D721Med (cell line): ENCODE data around the gene ENPP6.

ENCODE experiments used
- DNase-seq: peaks from one replicate; pipeline ENCODE4 v3.0.0; 2011; ENCODE audit warnings: low spot score; ENCODE audit not compliant: insufficient read length
- FAIRE-seq: peaks from 2 replicates; lab custom pipeline; 2011; peaks lifted over from hg19 to GRCh38; lab: Jason Lieb, UNC
- CTCF ChIP-seq: IDR thresholded peaks from 2 replicates; pipeline ENCODE4 v1.5.1; 2012; ENCODE audit warnings: mild to moderate bottlenecking, control low read depth; ENCODE audit not compliant: insufficient read depth; ENCODE audit errors: missing control alignments

ENPP6 gene

GRCh38 chr4:184261246-184261645 is 43.6 kb upstream of the ENPP6 start:
- FAIRE-seq (no peak), DNase-seq (no peak)
- TF ChIP-seq CTCF: no peak

GRCh38 chr4:184259866-184260265 is 42.2 kb upstream of the ENPP6 start:
- TF ChIP-seq CTCF: no peak
- DNase-seq: no peak
- FAIRE-seq: no peak

- TF ChIP-seq CTCF: no peak
These were observed 41.4 kb upstream of the ENPP6 start for GRCh38 chr4:184259081-184259480.

GRCh38 chr4:184255871-184256642 is 38.4 kb upstream of the ENPP6 start:
- FAIRE-seq (no peak), DNase-seq (no peak)
- no peak for TF ChIP-seq CTCF

More at GRCh38 chr4:184259081-184259480, 41.4 kb upstream of the ENPP6 start:
- DNase-seq (no peak), FAIRE-seq (no peak)

GRCh38 chr4:184255361-184255760 is 37.7 kb upstream of the ENPP6 start:
- FAIRE-seq (no peak), DNase-seq (no peak)
- TF ChIP-seq CTCF: no peak

GRCh38 chr4:184253072-184253420 is 35.4 kb upstream of the ENPP6 start:
- DNase-seq (no peak), FAIRE-seq (no peak)
- no peak for TF ChIP-seq CTCF
